ENCODE measurements around the gene NCAM2.

The NCAM2 gene

DNA sequence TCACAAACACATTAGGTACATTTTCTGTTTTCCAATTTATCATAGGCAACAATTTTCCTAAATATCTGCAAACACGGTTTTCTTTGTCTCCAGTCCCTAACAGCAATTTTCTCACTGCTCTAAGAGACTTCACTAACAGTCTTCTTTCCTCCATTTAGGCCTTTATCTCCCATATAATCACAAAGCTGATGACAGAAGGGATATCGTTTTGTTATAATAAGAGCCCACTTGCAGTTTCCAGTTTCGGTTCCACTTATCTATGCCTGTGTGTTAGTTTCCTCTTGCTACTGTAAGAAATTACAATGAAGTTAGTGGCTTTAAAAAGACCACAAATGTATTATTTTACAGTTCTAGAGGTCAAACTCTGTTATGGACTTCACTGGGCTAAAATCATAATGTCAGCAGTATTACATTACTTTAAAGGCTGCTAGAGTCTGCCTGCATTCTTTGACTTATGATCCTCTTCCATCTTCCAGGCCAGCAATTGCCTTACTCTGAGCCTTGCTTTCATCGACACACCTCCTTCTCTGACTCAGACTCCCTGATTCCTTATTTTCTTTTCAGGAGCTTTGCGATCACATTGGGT, 549.3 kb downstream of the NCAM2 start:
- 96% methylated on average over 5 of the region's 5 CpGs for WGBS, 2 experiments
- no peaks in the 10 kb centered on the region for H3K27me3 ChIP-seq (ENCODE audit: control insufficient read depth, insufficient read depth, low read length, poor library complexity, severe bottlenecking)
- no peak overlapping the region for H3K27ac ChIP-seq (ENCODE audit: insufficient read depth, low read depth, low read length, poor library complexity, severe bottlenecking)
- no peaks in the 10 kb centered on the region for H3K9me3 ChIP-seq (ENCODE audit: control insufficient read depth, low read length)
- H3K4me1 ChIP-seq (ENCODE audit: control insufficient read depth, insufficient read depth, low read length): no peaks in the 10 kb centered on the region
- no peak overlapping the region for H3K4me3 ChIP-seq (ENCODE audit: insufficient read depth, low read depth, low read length)
- H3K36me3 ChIP-seq (ENCODE audit: control insufficient read depth, insufficient read depth, low read length): no peaks in the 10 kb centered on the region

DNA sequence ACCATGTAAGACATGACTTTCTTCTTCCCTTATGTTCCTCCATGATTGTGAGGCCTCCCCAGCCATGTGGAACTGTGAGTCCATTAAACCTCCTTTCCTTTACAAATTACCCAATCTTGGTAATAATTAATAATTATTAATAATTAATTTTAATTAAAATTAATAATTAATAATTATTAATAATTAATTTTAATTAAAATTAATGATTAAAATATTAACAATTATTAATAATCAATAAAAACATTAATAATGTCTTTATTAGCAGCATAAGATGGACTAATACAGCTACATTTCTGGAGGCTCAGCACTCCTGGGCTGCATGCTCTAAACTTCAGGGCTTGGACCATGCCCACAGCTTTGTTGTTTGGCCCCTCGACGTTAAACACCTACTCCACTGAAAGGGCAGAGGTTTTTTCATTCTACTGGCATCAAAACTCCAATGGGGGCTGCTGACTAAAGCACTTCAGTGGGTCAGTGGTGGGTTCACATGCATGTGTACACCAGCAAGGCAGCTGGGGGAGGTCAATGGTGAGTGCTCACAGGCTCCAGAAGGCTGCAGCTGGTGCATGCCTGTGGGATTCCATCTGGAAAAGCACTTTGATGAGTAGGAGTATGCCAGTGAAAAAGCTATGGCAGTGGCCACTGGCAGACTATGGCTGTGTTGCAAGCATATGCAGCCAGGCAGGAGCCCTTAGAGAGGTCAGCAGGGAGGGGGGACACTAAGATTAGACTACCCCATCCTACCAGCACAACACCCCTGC, 561.3 kb downstream of the NCAM2 start:
- no peaks in the 10 kb centered on the region for H3K4me1 ChIP-seq (ENCODE audit: control insufficient read depth, insufficient read depth, low read length)
- no peaks in the 10 kb centered on the region for H3K27me3 ChIP-seq (ENCODE audit: control insufficient read depth, insufficient read depth, low read length, poor library complexity, severe bottlenecking)
- no peak overlapping the region for H3K4me3 ChIP-seq (ENCODE audit: insufficient read depth, low read depth, low read length)
- 90 to 98% methylated on average over 2 of the region's 2 CpGs for WGBS, 2 experiments
- no peaks in the 10 kb centered on the region for H3K9me3 ChIP-seq (ENCODE audit: control insufficient read depth, low read length)
- H3K36me3 ChIP-seq (ENCODE audit: control insufficient read depth, insufficient read depth, low read length): no peaks in the 10 kb centered on the region
- no peak overlapping the region for H3K27ac ChIP-seq (ENCODE audit: insufficient read depth, low read depth, low read length, poor library complexity, severe bottlenecking)
